SJCRH30 (cell line): ENCODE results near the gene GRIN2A. TPM values are rescaled to one million over a fixed set of nuclear protein-coding genes. Genes with fewer than 3 reads are reported as not detected.

ENCODE experiments used
- DNase-seq, 2 experiments: peaks; one replicate each; pipeline ENCODE4 v3.0.0-alpha.2; 2015 to 2020
- H3K27ac ChIP-seq: fragments of 250-450 bp; sonication (Bioruptor Pico); 2 replicates; pipeline ENCODE4 v1.5.1; 2020; ENCODE audit warnings: mild to moderate bottlenecking, moderate library complexity
- H3K27me3 ChIP-seq: fragments of 250-450 bp; sonication (Bioruptor Pico); 2 replicates; pipeline ENCODE4 v1.5.1; 2020; ENCODE audit warnings: mild to moderate bottlenecking, moderate library complexity
- H3K36me3 ChIP-seq: fragments of 250-450 bp; sonication (Bioruptor Pico); 2 replicates; pipeline ENCODE4 v1.5.1; 2020; ENCODE audit warnings: mild to moderate bottlenecking, moderate library complexity
- H3K4me1 ChIP-seq: fragments of 250-450 bp; sonication (Bioruptor Pico); 2 replicates; pipeline ENCODE4 v1.5.1; 2020; ENCODE audit warnings: mild to moderate bottlenecking, moderate library complexity
- H3K4me3 ChIP-seq: fragments of 250-450 bp; sonication (Bioruptor Pico); 2 replicates; pipeline ENCODE4 v1.5.1; 2020; ENCODE audit warnings: mild to moderate bottlenecking, moderate library complexity
- H3K9me3 ChIP-seq: fragments of 250-450 bp; sonication (Bioruptor Pico); replicated peaks from 2 replicates; pipeline ENCODE4 v1.5.1; 2020; ENCODE audit warnings: mild to moderate bottlenecking, moderate library complexity
- total RNA-seq: library from RNA; depleted of rRNA; stranded (reverse); fragments of >200 nt; shearing (Covaris generic); gene quantifications from 2 replicates; pipeline ENCODE4 v1.2.3, GENCODE V29; 2014

The GRIN2A gene
- total RNA-seq, 1 experiment from 2014 or later: 0.38 TPM

GRCh38 chr16:9868606-9869149 lies 313.6 kb downstream of the GRIN2A start:
- H3K9me3 ChIP-seq: no peaks in the 10 kb centered on the region

GRCh38 chr16:9867176-9867575 lies 315.1 kb downstream of the GRIN2A start:
- no peaks in the 10 kb centered on the region for H3K9me3 ChIP-seq
- DNase-seq: no peak
- no peaks in the 10 kb centered on the region for H3K36me3 ChIP-seq
- H3K27ac ChIP-seq: no peak overlapping the region
- H3K4me3 ChIP-seq: no peak overlapping the region
- H3K4me1 ChIP-seq: no peaks in the 10 kb centered on the region
- H3K27me3 ChIP-seq: no peaks in the 10 kb centered on the region

More at GRCh38 chr16:9868606-9869149, 313.6 kb downstream of the GRIN2A start:
- Histone ChIP-seq H3K27ac (no peak overlapping the region), H3K36me3 (no peaks in the 10 kb centered on the region), H3K4me3 (no peak overlapping the region), H3K27me3 (no peaks in the 10 kb centered on the region), H3K4me1 (no peaks in the 10 kb centered on the region)
- no peak for DNase-seq

GRCh38 chr16:9864461-9864860 lies 317.8 kb downstream of the GRIN2A start:
- no peak overlapping the region for H3K27ac ChIP-seq
- H3K4me1 ChIP-seq: no peaks in the 10 kb centered on the region
- no peak for DNase-seq
- no peak overlapping the region for H3K4me3 ChIP-seq
- no peaks in the 10 kb centered on the region for H3K9me3 ChIP-seq
- no peaks in the 10 kb centered on the region for H3K36me3 ChIP-seq
- no peaks in the 10 kb centered on the region for H3K27me3 ChIP-seq

- Histone ChIP-seq H3K27ac (no peak overlapping the region), H3K4me3 (no peak overlapping the region), H3K27me3 (no peaks in the 10 kb centered on the region), H3K9me3 (no peaks in the 10 kb centered on the region), H3K36me3 (no peaks in the 10 kb centered on the region), H3K4me1 (no peaks in the 10 kb centered on the region)
- no peak for DNase-seq
Observed at GRCh38 chr16:9862327-9862726, 319.9 kb downstream of the GRIN2A start.

- Histone ChIP-seq H3K27me3 (no peaks in the 10 kb centered on the region), H3K27ac (no peak overlapping the region), H3K9me3 (no peaks in the 10 kb centered on the region), H3K36me3 (no peaks in the 10 kb centered on the region), H3K4me3 (no peak overlapping the region), H3K4me1 (no peaks in the 10 kb centered on the region)
- DNase-seq: no peak
Observed at GRCh38 chr16:9860876-9861275, 321.4 kb downstream of the GRIN2A start.

GRCh38 chr16:9859701-9860327 lies 322.4 kb downstream of the GRIN2A start:
- Histone ChIP-seq H3K27me3 (no peaks in the 10 kb centered on the region), H3K27ac (no peak overlapping the region), H3K4me3 (no peak overlapping the region), H3K36me3 (no peaks in the 10 kb centered on the region), H3K4me1 (no peaks in the 10 kb centered on the region), H3K9me3 (no peaks in the 10 kb centered on the region)
- DNase-seq: no peak

GRCh38 chr16:9854675-9855074 lies 327.6 kb downstream of the GRIN2A start:
- Histone ChIP-seq H3K36me3 (no peaks in the 10 kb centered on the region), H3K27ac (no peak overlapping the region), H3K4me3 (no peak overlapping the region), H3K4me1 (no peaks in the 10 kb centered on the region), H3K27me3 (no peaks in the 10 kb centered on the region), H3K9me3 (no peaks in the 10 kb centered on the region)
- DNase-seq: no peak

- no peak overlapping the region for H3K27ac ChIP-seq
- no peak for DNase-seq
Observed at GRCh38 chr16:9852003-9852402, 330.2 kb downstream of the GRIN2A start.

GRCh38 chr16:9850817-9851216 lies 331.4 kb downstream of the GRIN2A start:
- H3K27ac ChIP-seq: no peak overlapping the region
- no peaks in the 10 kb centered on the region for H3K36me3 ChIP-seq
- DNase-seq: no peak
- H3K27me3 ChIP-seq: no peaks in the 10 kb centered on the region
- H3K4me3 ChIP-seq: no peak overlapping the region
- H3K9me3 ChIP-seq: no peaks in the 10 kb centered on the region
- H3K4me1 ChIP-seq: no peaks in the 10 kb centered on the region

More at GRCh38 chr16:9852003-9852402, 330.2 kb downstream of the GRIN2A start:
- H3K36me3 ChIP-seq: no peaks in the 10 kb centered on the region
- no peaks in the 10 kb centered on the region for H3K27me3 ChIP-seq
- H3K4me1 ChIP-seq: no peaks in the 10 kb centered on the region
- no peaks in the 10 kb centered on the region for H3K9me3 ChIP-seq
- no peak overlapping the region for H3K4me3 ChIP-seq

GRCh38 chr16:9849697-9850245 lies 332.5 kb downstream of the GRIN2A start:
- DNase-seq: no peak
- no peaks in the 10 kb centered on the region for H3K9me3 ChIP-seq
- H3K27me3 ChIP-seq: no peaks in the 10 kb centered on the region
- no peaks in the 10 kb centered on the region for H3K36me3 ChIP-seq
- no peak overlapping the region for H3K4me3 ChIP-seq
- no peaks in the 10 kb centered on the region for H3K4me1 ChIP-seq
- no peak overlapping the region for H3K27ac ChIP-seq

GRCh38 chr16:9847146-9847545 lies 335.1 kb downstream of the GRIN2A start:
- no peak overlapping the region for H3K4me3 ChIP-seq
- H3K27ac ChIP-seq: no peak overlapping the region
- H3K9me3 ChIP-seq: no peaks in the 10 kb centered on the region
- no peaks in the 10 kb centered on the region for H3K4me1 ChIP-seq
- no peaks in the 10 kb centered on the region for H3K36me3 ChIP-seq
- DNase-seq: no peak
- no peaks in the 10 kb centered on the region for H3K27me3 ChIP-seq

GRCh38 chr16:9846362-9847099 lies 335.7 kb downstream of the GRIN2A start:
- H3K27ac ChIP-seq: no peak overlapping the region
- H3K27me3 ChIP-seq: no peaks in the 10 kb centered on the region
- DNase-seq: no peak
- no peaks in the 10 kb centered on the region for H3K36me3 ChIP-seq
- no peaks in the 10 kb centered on the region for H3K4me1 ChIP-seq
- no peaks in the 10 kb centered on the region for H3K9me3 ChIP-seq
- H3K4me3 ChIP-seq: no peak overlapping the region

- H3K9me3 ChIP-seq: no peaks in the 10 kb centered on the region
- no peak for DNase-seq
- no peak overlapping the region for H3K27ac ChIP-seq
- no peaks in the 10 kb centered on the region for H3K27me3 ChIP-seq
- no peaks in the 10 kb centered on the region for H3K36me3 ChIP-seq
- no peaks in the 10 kb centered on the region for H3K4me1 ChIP-seq
- H3K4me3 ChIP-seq: no peak overlapping the region
Observed at GRCh38 chr16:9845661-9846361, 336.4 kb downstream of the GRIN2A start.

- Histone ChIP-seq H3K4me1 (no peaks in the 10 kb centered on the region), H3K9me3 (no peaks in the 10 kb centered on the region), H3K4me3 (no peak overlapping the region), H3K36me3 (no peaks in the 10 kb centered on the region), H3K27me3 (no peaks in the 10 kb centered on the region), H3K27ac (no peak overlapping the region)
- no peak for DNase-seq
Observed at GRCh38 chr16:9844361-9844760, 337.9 kb downstream of the GRIN2A start.
